HG02870 (cell line): ENCODE data around the gene PRR33.

Source experiments
- ATAC-seq: cut with Tn5 transposase; IDR thresholded peaks from one replicate; pipeline ENCODE4 v1.9.1; 2021; ENCODE audit warnings: mild to moderate bottlenecking, moderate library complexity; ENCODE audit not compliant: unreplicated experiment

PRR33 gene

GRCh38 chr11:1839204-1839923, 52.3 kb downstream of the PRR33 start:
- ATAC-seq, result no peak

GRCh38 chr11:1838426-1839144, 53.1 kb downstream of the PRR33 start, which contains the start of gene TNNI2:
TNNI2 (plus strand) TSS chr11:1838981; CDS start chr11:1839697, 716 bp downstream.
- no peak for ATAC-seq
